Pancreas (tissue), 10 donors: ENCODE results near the gene SBK1. TPM values are rescaled to one million over a fixed set of nuclear protein-coding genes. Genes with fewer than 3 reads are reported as not detected.
"Not testable (repeated sequence)": the region's sequence is repeated elsewhere in the genome, so short reads cannot be mapped to it uniquely, and the experiment has no call there.

Source experiments
- ATAC-seq, 4 donors: fragments of 200-7000 bp; cut with Tn5 transposase; one replicate each; pipeline versions ENCODE4 v1.8.0 to v1.9.1; 2020; ENCODE audit warnings: mild to moderate bottlenecking in 4 of 4, moderate library complexity in 4 of 4
- DNase-seq, 6 donors: peaks; one replicate each; pipeline ENCODE4 v3.0.0-alpha.2; 2020
- FAIRE-seq: peaks from 2 replicates; lab custom pipeline; 2012; peaks lifted over from hg19 to GRCh38; lab: Jason Lieb, UNC
- H3K27ac ChIP-seq, 4 donors: fragments of 200-600 bp; sonication (generic); 1 replicate in 3 of 4; 2 replicates in 1 of 4; pipeline versions ENCODE4 v1.5.0 to v1.8.0; 2020
- H3K27me3 ChIP-seq, 4 donors: fragments of 200-600 bp; one replicate each; pipeline ENCODE4 v1.8.0; 2021
- H3K36me3 ChIP-seq, 3 donors: fragments of 200-600 bp; sonication (generic) in 1 of 3; one replicate each; pipeline versions ENCODE4 v1.5.0 to v1.8.0; 2020 to 2021
- H3K4me1 ChIP-seq, 3 donors: fragments of 200-600 bp; one replicate each; pipeline ENCODE4 v1.8.0; 2021
- H3K4me3 ChIP-seq, 4 donors: fragments of 200-600 bp; sonication (generic) in 2 of 4; one replicate each; pipeline versions ENCODE4 v1.5.0 to v1.8.0; 2020 to 2021
- H3K9me3 ChIP-seq, 4 donors: fragments of 200-600 bp; one replicate each; pipeline ENCODE4 v1.8.0; 2021
- CTCF ChIP-seq, 4 donors: fragments of 200-600 bp; sonication (generic) in 3 of 4; IDR thresholded peaks; one replicate each; pipeline versions ENCODE4 v1.5.0 to v1.8.0; 2021; ENCODE audit warnings: antibody characterized with exemption in 4 of 4
- WGBS, 2 donors: extraction: QIAGEN DNeasy Blood & Tissue Kit; methylation state at CpG; one replicate each; pipeline ENCODE4 v1.1.7; 2013; 5-methylcytosine and 5-hydroxymethylcytosine counted together
- intact Hi-C, 3 donors: fragments of 100-400 bp; cut with DNase I; formaldehyde crosslinking; loops; one replicate each; pipeline versions ENCODE4 v1.11.1 to v1.14.2; 2022
- polyA plus RNA-seq, 2 donors: library from polyadenylated mRNA; stranded (reverse); fragments of 200-250 nt; gene quantifications; one replicate each; pipeline ENCODE4 v1.2.3, GENCODE V29; 2013
- total RNA-seq, 6 donors: library from RNA; stranded (reverse); fragmentation: NEBNext Ultra II Directional in 4 of 6; extraction: Animal tissue kit (Norgen Biotek cat#: 25700) in 4 of 6; gene quantifications; one replicate each; pipeline versions ENCODE4 v1.2.1 to v1.2.4, GENCODE V29; 2021 to 2023
- donor health status: healthy with polysubstance abuse.
- donor health status: DM: no; HTN: no; CAD: no; lungs with moderate emphysema.
- donor health status: DM: no; HTN: no; CAD: no.
- donor health status: control.
- donor health status: control.
- donor health status: Bipolar disorder and iron deficiency.
- donor health status: DM: yes; HTN: yes; CAD: no.
- donor health status: DM: no; HTN: no; CAD: no.
- donor health status: DM: no; HTN: no; CAD: no.
- donor health status: DM: yes; HTN: yes; CAD: no.

The SBK1 gene
- total and polyA plus RNA-seq, 8 donors, result 0.96 to 4.0 (median 1.5) TPM

GRCh38 chr16:28321700-28322411 lies 29.5 kb downstream of the SBK1 start:
- ATAC-seq (peak; percentile 46 to 68 (median 57)), DNase-seq (peak in 2 of 6 donors; percentile 36 to 67), FAIRE-seq (no peak)
- Histone ChIP-seq H3K27me3 (no peaks in the 10 kb centered on the region), H3K4me1 (no peaks in the 10 kb centered on the region), H3K4me3 (no peak overlapping the region), H3K27ac (no peak overlapping the region), H3K9me3 (no peaks in the 10 kb centered on the region), H3K36me3 (no peaks in the 10 kb centered on the region)
- intact Hi-C loops, result no loop called here
- peak in 3 of 4 donors; percentile 36 to 61 (median 47) for TF ChIP-seq CTCF (IDR thresholded peaks at IDR 0.05)
- 63 to 73% methylated on average over 20 of the region's 20 CpGs for WGBS, 2 donors

- WGBS, 2 donors, result 71 to 77% methylated on average over 5 of the region's 5 CpGs
- DNase-seq (no peak), FAIRE-seq (no peak), ATAC-seq (peak in 1 of 4 donors; percentile 10)
- H3K27me3 ChIP-seq, result no peaks in the 10 kb centered on the region
- H3K27ac ChIP-seq, result no peak overlapping the region
- H3K9me3 ChIP-seq, result no peaks in the 10 kb centered on the region
- intact Hi-C loops, result no loop called here
- no peaks in the 10 kb centered on the region for H3K36me3 ChIP-seq
- TF ChIP-seq CTCF (IDR thresholded peaks at IDR 0.05), result no peak
- no peak overlapping the region for H3K4me3 ChIP-seq
- H3K4me1 ChIP-seq, result no peaks in the 10 kb centered on the region
These were observed 32.0 kb downstream of the SBK1 start for GRCh38 chr16:28324235-28324886.

- H3K36me3 ChIP-seq, result no peaks in the 10 kb centered on the region
- H3K4me3 ChIP-seq, result no peak overlapping the region
- intact Hi-C loops, result no loop called here
- ATAC-seq (no peak), DNase-seq (no peak), FAIRE-seq (no peak)
- WGBS, 2 donors, result 80 to 88% methylated on average over 3 of the region's 3 CpGs
- no peaks in the 10 kb centered on the region for H3K9me3 ChIP-seq
- no peaks in the 10 kb centered on the region for H3K4me1 ChIP-seq
- no peak for TF ChIP-seq CTCF (IDR thresholded peaks at IDR 0.05)
- H3K27me3 ChIP-seq, result no peaks in the 10 kb centered on the region
- no peak overlapping the region for H3K27ac ChIP-seq
These were observed 32.6 kb downstream of the SBK1 start for GRCh38 chr16:28324887-28325279.

- WGBS, 2 donors, result 47 to 52% methylated on average over 12 of the region's 12 CpGs
These were observed 34.7 kb downstream of the SBK1 start for GRCh38 chr16:28326881-28327610.

GRCh38 chr16:28330232-28330631 lies 37.9 kb downstream of the SBK1 start:
- H3K4me3 ChIP-seq, H3K4me1 ChIP-seq, H3K27me3 ChIP-seq, H3K36me3 ChIP-seq, intact Hi-C loops, H3K9me3 ChIP-seq, FAIRE-seq, H3K27ac ChIP-seq: not testable (repeated sequence)
- WGBS, 2 donors, result 29 to 32% methylated on average over 7 of the region's 9 CpGs
- ATAC-seq (peak in 1 of 4 donors; percentile 16), DNase-seq (peak in 1 of 6 donors; percentile 4)

More at GRCh38 chr16:28326881-28327610, 34.7 kb downstream of the SBK1 start:
- Histone ChIP-seq H3K27me3 (no peaks in the 10 kb centered on the region), H3K27ac (no peak overlapping the region), H3K9me3 (no peaks in the 10 kb centered on the region), H3K36me3 (no peaks in the 10 kb centered on the region), H3K4me1 (no peaks in the 10 kb centered on the region), H3K4me3 (no peak overlapping the region)
- ATAC-seq (peak; percentile 58 to 94 (median 84)), DNase-seq (peak in 3 of 6 donors; percentile 55 to 80 (median 62)), FAIRE-seq (no peak)
- peak; percentile 44 to 74 (median 66) for TF ChIP-seq CTCF (IDR thresholded peaks at IDR 0.05)
- intact Hi-C loops, result no loop called here

GRCh38 chr16:28330981-28331380 lies 38.7 kb downstream of the SBK1 start:
- ATAC-seq, intact Hi-C loops, H3K4me3 ChIP-seq, H3K27me3 ChIP-seq, DNase-seq, FAIRE-seq, H3K4me1 ChIP-seq, H3K9me3 ChIP-seq, H3K27ac ChIP-seq, H3K36me3 ChIP-seq: not testable (repeated sequence)
- WGBS, 2 donors, result 61 to 72% methylated on average over 2 of the region's 2 CpGs

- FAIRE-seq, H3K36me3 ChIP-seq, H3K4me1 ChIP-seq, H3K4me3 ChIP-seq, H3K9me3 ChIP-seq, H3K27ac ChIP-seq, ATAC-seq, intact Hi-C loops, DNase-seq, H3K27me3 ChIP-seq: not testable (repeated sequence)
- 51 to 67% methylated on average over 3 to 6 of the region's 6 CpGs for WGBS, 2 donors
These were observed 40.3 kb downstream of the SBK1 start for GRCh38 chr16:28332632-28333031.

GRCh38 chr16:28335678-28336077 lies 43.4 kb downstream of the SBK1 start:
- H3K27ac ChIP-seq, DNase-seq, intact Hi-C loops, H3K9me3 ChIP-seq, H3K4me3 ChIP-seq, H3K36me3 ChIP-seq, H3K4me1 ChIP-seq, FAIRE-seq, H3K27me3 ChIP-seq, ATAC-seq: not testable (repeated sequence)
- WGBS, 2 donors, result 79 to 83% methylated on average over 6 to 8 of the region's 8 CpGs
